Naive thymus-derived CD8-positive, alpha-beta T cell (primary cell): Measurements from ENCODE around the gene SPTLC2. TPM values are rescaled to one million over a fixed set of nuclear protein-coding genes. Genes with fewer than 3 reads are reported as not detected.
"Not testable (repeated sequence)": the region's sequence is repeated elsewhere in the genome, so short reads cannot be mapped to it uniquely, and the experiment has no call there.

Experiments used
- ATAC-seq, 2 donors: fragments of 150-1000 bp; cut with Tn5 transposase in 1 of 2; sonication (Bioruptor Pico), chemical (Tn5 transposase) in 1 of 2; 1 replicate in 1 of 2; 2 replicates in 1 of 2; pipeline ENCODE4 v1.10.0; 2021; ENCODE audit warnings: mild to moderate bottlenecking in 2 of 2, moderate library complexity in 2 of 2
- POLR2A ChIA-PET: fragments of 350-600 bp; sonication (Branson Sonifier 250); formaldehyde crosslinking; loops from one replicate; lab custom pipeline; 2021; ENCODE audit warnings: antibody characterized with exemption; lab: Charles Lee
- DNase-seq, 10 donors: peaks; one replicate each; pipeline versions ENCODE4 v3.0.0 to v3.0.0-alpha.2; 2020 to 2022
- H3K27ac Mint-ChIP-seq, 10 donors: one replicate each; pipeline ENCODE4 v1.8.0; 2020 to 2022; ENCODE audit warnings: mild to moderate bottlenecking in 10 of 10, mixed read lengths in 10 of 10, moderate library complexity in 4 of 10, inconsistent platforms in 1 of 10
- H3K27me3 Mint-ChIP-seq, 5 donors: one replicate each; pipeline ENCODE4 v1.8.0; 2021 to 2022; ENCODE audit warnings: mixed read lengths in 5 of 5
- H3K36me3 Mint-ChIP-seq, 3 donors: one replicate each; pipeline ENCODE4 v1.8.0; 2020 to 2022; ENCODE audit warnings: mixed read lengths in 3 of 3, mild to moderate bottlenecking in 2 of 3, inconsistent platforms in 1 of 3
- H3K4me1 Mint-ChIP-seq, 4 donors: one replicate each; pipeline ENCODE4 v1.8.0; 2021 to 2022; ENCODE audit warnings: mixed read lengths in 4 of 4
- H3K4me3 Mint-ChIP-seq, 10 donors: one replicate each; pipeline ENCODE4 v1.8.0; 2020 to 2022; ENCODE audit warnings: mild to moderate bottlenecking in 10 of 10, mixed read lengths in 10 of 10, moderate library complexity in 6 of 10, inconsistent platforms in 1 of 10
- H3K9me3 Mint-ChIP-seq, 9 donors: one replicate each; pipeline ENCODE4 v1.8.0; 2020 to 2022; ENCODE audit warnings: mixed read lengths in 9 of 9, mild to moderate bottlenecking in 3 of 9, inconsistent platforms in 1 of 9, moderate library complexity in 1 of 9
- polyA plus RNA-seq, 3 donors: library from polyadenylated mRNA; unstranded; fragments of 300-500 nt; fragmentation: Illumina TruSeq; gene quantifications; one replicate each; pipeline ENCODE4 v1.2.3, GENCODE V29; 2021
- total RNA-seq, 8 experiments: library from RNA in 2 of 8; stranded (reverse) in 2 of 8; gene quantifications; one replicate each; pipeline ENCODE4 v1.2.3 and lab custom pipeline; 2021 to 2026

SPTLC2 gene
- total and polyA plus RNA-seq, 5 experiments from 2014 or later = 10.0 to 26.0 (median 11.8) TPM

GRCh38 chr14:77556946-77557345 is 59.5 kb downstream of the SPTLC2 start:
- Mint-ChIP-seq H3K4me3 (no peak overlapping the region), H3K27me3 (no peaks in the 10 kb centered on the region), H3K27ac (peak overlapping the region in 2 of 10 donors; percentile 31 to 46), H3K36me3 (peaks cover 0 to 90% (median 15%) of the 10 kb centered on the region in 3 donors), H3K4me1 (peaks cover 0 to 16% (median 5%) of the 10 kb centered on the region in 4 donors), H3K9me3 (no peaks in the 10 kb centered on the region)
- no peak for DNase-seq
- no peak for ATAC-seq
- POLR2A ChIA-PET = no interaction called here

DNA sequence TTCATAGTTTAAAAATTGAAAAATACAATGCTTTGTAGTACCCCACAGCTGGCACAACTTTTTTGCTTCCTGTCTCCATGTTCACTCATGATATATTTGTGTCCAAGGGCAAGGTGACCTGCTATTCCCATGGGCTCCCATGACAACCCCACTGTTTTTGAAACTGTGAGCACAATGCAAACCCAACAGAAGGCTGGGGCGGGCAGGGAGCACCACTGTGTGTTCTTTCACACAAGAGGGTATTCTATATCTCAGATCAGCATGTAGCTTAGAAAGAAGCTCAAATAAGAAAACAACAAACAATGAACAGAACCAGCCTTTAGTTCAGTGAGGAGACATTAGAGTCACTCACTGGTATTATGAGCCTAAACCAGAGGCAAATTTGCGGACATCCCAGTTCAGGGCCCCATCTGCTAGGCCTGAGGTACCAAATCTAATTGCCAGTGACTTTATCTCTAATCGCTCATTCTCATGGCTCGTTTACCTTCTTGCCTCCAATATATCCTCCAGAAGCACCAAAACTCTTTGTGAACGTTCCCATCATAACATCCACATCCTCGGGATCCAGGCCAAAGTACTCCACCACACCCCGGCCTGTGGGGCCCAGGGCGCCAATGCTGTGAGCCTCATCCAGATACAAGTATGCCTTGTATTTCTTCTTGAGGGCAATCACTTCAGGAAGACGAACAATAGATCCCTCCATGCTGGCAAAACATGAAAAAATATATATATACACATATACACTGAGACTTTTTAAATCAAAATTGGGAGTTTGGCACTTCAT is 61.4 kb downstream of the SPTLC2 start:
- no peak for ATAC-seq

DNA sequence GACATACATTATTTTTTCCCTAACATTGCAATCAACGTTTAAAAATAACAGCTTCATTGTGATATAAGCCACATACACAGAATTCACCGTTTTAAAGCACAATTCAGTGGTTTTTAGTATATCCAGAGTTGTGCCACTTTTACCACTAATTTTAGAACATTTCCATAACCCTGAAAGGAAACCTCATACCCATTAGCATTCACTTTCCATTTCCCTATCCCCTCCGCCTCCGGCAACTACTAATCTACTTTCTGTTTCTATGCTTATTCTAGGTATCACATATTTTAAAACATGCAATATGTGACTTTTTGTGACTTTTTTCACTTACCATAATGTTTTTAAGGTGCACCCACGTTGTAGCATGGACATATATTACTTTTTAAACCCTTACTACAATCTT is 62.2 kb downstream of the SPTLC2 start:
- H3K36me3 Mint-ChIP-seq = peaks cover 0 to 90% (median 24%) of the 10 kb centered on the region in 3 donors
- DNase-seq = no peak
- ATAC-seq = no peak
- H3K9me3 Mint-ChIP-seq = no peaks in the 10 kb centered on the region
- peaks cover 0 to 16% (median 5%) of the 10 kb centered on the region in 4 donors for H3K4me1 Mint-ChIP-seq
- no peaks in the 10 kb centered on the region for H3K27me3 Mint-ChIP-seq
- POLR2A ChIA-PET = no interaction called here
- H3K27ac Mint-ChIP-seq = peak overlapping the region in 3 of 10 donors; percentile 26 to 51 (median 47)
- H3K4me3 Mint-ChIP-seq = peak overlapping the region in 1 of 10 donors; percentile 40

More for the DNA sequence above, 61.4 kb downstream of the SPTLC2 start:
- peaks cover 0 to 16% (median 5%) of the 10 kb centered on the region in 4 donors for H3K4me1 Mint-ChIP-seq
- no peak overlapping the region for H3K4me3 Mint-ChIP-seq
- peak overlapping the region in 3 of 10 donors; percentile 29 to 51 (median 40) for H3K27ac Mint-ChIP-seq
- peaks cover 0 to 90% (median 21%) of the 10 kb centered on the region in 3 donors for H3K36me3 Mint-ChIP-seq
- DNase-seq = no peak
- POLR2A ChIA-PET = no interaction called here
- no peaks in the 10 kb centered on the region for H3K27me3 Mint-ChIP-seq
- H3K9me3 Mint-ChIP-seq = no peaks in the 10 kb centered on the region

DNA sequence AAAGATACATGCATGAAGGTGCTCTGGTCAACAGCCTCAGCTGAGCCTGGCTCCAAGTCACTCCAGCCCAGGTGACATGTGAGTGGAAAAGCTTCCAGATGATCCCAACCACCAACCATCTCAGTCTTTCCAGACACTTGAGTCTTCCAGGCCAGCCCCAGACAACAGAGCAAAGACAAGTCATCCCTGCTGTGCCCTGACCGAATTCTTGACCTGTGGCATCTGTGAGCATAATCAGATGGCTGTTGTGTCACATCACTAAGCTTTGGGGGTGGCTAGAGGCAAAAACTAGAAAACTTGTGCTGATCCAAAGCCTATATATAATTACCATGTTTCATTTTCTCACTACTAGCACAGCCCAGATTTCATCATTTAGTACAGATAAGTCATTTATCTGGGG is 67.0 kb downstream of the SPTLC2 start:
- Mint-ChIP-seq H3K27me3 (no peaks in the 10 kb centered on the region), H3K27ac (no peak overlapping the region), H3K36me3 (peaks cover 0 to 90% (median 27%) of the 10 kb centered on the region in 3 donors), H3K9me3 (no peaks in the 10 kb centered on the region), H3K4me1 (peaks cover 0 to 9% (median 2%) of the 10 kb centered on the region in 4 donors), H3K4me3 (no peak overlapping the region)
- POLR2A ChIA-PET = no interaction called here
- ATAC-seq = no peak
- DNase-seq = no peak

GRCh38 chr14:77547512-77548180 is 68.8 kb downstream of the SPTLC2 start:
- Mint-ChIP-seq H3K27me3 (no peaks in the 10 kb centered on the region), H3K27ac (no peak overlapping the region), H3K4me3 (no peak overlapping the region), H3K4me1 (peaks cover 3 to 11% (median 6%) of the 10 kb centered on the region in 4 donors), H3K36me3 (peaks cover 0 to 88% (median 26%) of the 10 kb centered on the region in 3 donors), H3K9me3 (no peaks in the 10 kb centered on the region)
- ATAC-seq = no peak
- DNase-seq = no peak
- POLR2A ChIA-PET = interaction anchor here (0.7 kb wide), 1 partner anchor 1260 kb away, joined by 3 read pairs; no protein-coding TSS in a partner anchor

DNA sequence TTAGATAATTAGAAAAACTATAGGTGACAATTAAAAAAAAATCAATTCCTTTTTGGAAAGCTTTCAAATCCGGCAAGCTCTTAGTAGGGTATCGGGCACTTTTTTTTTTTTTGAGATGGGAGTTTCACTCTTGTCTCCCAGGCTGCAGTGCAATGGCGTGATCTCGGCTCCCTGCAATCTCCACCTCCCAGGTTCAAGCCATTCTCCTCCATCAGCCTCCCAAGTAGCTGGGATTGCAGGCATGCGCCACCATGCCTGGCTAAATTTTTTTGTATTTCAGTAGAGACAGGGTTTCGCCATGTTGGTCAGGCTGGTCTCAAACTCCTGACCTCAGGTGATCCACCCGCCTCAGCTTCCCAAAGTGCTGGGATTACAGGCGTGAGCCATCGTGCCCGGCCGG is 71.3 kb downstream of the SPTLC2 start:
- Mint-ChIP-seq H3K36me3 (peaks cover 0 to 76% (median 18%) of the 10 kb centered on the region in 3 donors), H3K4me1 (peaks cover 6 to 25% (median 12%) of the 10 kb centered on the region in 4 donors), H3K27ac (peak overlapping the region in 2 of 10 donors; percentile 6 to 13)
- H3K27me3 Mint-ChIP-seq, POLR2A ChIA-PET, H3K9me3 Mint-ChIP-seq, H3K4me3 Mint-ChIP-seq, ATAC-seq, DNase-seq: not testable (repeated sequence)

DNA sequence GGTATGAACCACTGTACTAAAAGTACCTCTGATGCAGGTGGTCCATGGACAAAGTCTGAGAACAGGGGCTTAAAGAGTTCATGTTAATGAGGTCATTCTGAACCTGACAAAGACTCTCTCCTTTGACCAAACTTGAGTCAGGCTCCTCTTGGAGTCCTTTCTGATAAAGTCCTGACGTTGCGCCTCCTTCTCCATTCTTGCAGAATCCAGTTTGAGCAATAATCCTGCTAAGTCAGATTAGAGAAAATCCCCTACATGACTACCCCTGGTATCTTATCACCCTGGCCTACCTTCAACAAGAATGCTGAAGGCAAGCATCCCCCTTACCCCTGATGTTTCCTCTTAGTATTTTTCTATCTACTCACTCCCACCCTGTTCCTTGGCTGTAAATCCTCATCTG is 71.9 kb downstream of the SPTLC2 start:
- POLR2A ChIA-PET = no interaction called here

GRCh38 chr14:77543637-77544334 is 72.7 kb downstream of the SPTLC2 start:
- ATAC-seq (no peak), DNase-seq (no peak)
- POLR2A ChIA-PET = no interaction called here
- peaks cover 6 to 25% (median 12%) of the 10 kb centered on the region in 4 donors for H3K4me1 Mint-ChIP-seq
- no peaks in the 10 kb centered on the region for H3K27me3 Mint-ChIP-seq
- peaks cover 0 to 62% (median 15%) of the 10 kb centered on the region in 3 donors for H3K36me3 Mint-ChIP-seq
- no peaks in the 10 kb centered on the region for H3K9me3 Mint-ChIP-seq
- peak overlapping the region in 1 of 10 donors; percentile 73 for H3K27ac Mint-ChIP-seq
- H3K4me3 Mint-ChIP-seq = no peak overlapping the region

More for the DNA sequence above, 71.9 kb downstream of the SPTLC2 start:
- H3K27me3 Mint-ChIP-seq = no peaks in the 10 kb centered on the region
- peaks cover 6 to 25% (median 12%) of the 10 kb centered on the region in 4 donors for H3K4me1 Mint-ChIP-seq
- H3K27ac Mint-ChIP-seq = no peak overlapping the region
- H3K9me3 Mint-ChIP-seq = no peaks in the 10 kb centered on the region
- no peak for ATAC-seq
- H3K4me3 Mint-ChIP-seq = no peak overlapping the region
- DNase-seq = no peak
- H3K36me3 Mint-ChIP-seq = peaks cover 0 to 70% (median 15%) of the 10 kb centered on the region in 3 donors

DNA sequence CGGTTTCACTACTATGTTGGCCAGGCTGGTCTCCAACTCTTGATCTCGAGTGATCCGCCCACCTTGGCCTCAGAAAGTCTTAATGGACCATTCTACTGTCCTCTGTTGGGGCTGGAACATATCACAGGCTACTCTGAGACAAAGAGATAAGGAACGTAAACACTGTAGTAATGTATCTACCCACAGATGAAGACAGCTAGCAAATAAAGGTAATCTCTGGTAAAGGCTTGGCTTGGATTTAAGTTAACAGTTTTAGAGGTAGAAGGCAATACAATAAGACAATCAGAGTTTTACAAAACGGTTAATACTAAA is 73.2 kb downstream of the SPTLC2 start:
- POLR2A ChIA-PET = no interaction called here
- H3K4me1 Mint-ChIP-seq = peaks cover 6 to 25% (median 12%) of the 10 kb centered on the region in 4 donors
- DNase-seq (no peak), ATAC-seq (no peak)
- H3K4me3 Mint-ChIP-seq = no peak overlapping the region
- H3K27ac Mint-ChIP-seq = peak overlapping the region in 3 of 10 donors; percentile 14 to 73 (median 22)
- H3K9me3 Mint-ChIP-seq = no peaks in the 10 kb centered on the region
- peaks cover 0 to 56% (median 12%) of the 10 kb centered on the region in 3 donors for H3K36me3 Mint-ChIP-seq
- H3K27me3 Mint-ChIP-seq = no peaks in the 10 kb centered on the region

DNA sequence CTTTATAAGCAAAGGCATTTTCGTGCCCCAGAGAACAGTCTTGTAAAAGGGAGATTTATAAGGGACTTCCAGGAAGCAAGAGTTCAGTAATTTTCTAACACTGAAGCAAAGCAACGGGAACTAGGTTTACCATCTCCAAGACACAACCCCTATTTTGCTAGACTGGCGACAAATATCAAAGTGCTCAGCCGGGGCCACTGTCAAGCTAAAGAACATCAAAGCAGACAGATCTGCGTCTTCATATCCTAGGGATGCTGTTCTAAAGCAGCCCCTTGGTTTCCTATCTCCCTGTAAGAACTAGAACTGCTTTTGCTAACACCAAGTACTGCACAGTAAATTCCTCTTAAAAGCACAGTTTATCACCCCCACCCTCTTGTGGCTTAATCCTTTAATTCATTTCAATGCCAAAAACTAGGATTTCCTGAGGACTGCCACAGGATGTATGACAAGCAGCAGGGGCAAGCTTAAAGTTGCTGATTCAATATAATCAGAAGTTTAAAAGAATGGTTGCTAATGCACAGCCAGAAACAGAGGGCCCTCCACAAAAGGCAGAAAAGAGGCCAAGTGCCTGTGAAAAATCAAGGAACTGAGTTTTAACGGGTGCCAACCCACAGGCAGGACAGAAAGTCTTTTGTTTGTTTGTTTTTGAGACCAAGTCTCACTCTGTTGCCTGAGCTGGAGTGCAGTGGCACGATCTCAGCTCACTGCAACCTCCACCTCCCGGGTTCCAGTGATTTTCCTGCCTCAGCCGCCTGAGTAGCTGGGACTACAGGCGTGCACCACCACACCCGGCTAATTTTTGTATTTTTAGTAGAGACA is 73.8 kb downstream of the SPTLC2 start:
- DNase-seq = no peak
- POLR2A ChIA-PET = no interaction called here
- Mint-ChIP-seq H3K4me1 (peaks cover 6 to 25% (median 13%) of the 10 kb centered on the region in 4 donors), H3K9me3 (no peaks in the 10 kb centered on the region), H3K4me3 (no peak overlapping the region), H3K36me3 (peaks cover 0 to 51% (median 12%) of the 10 kb centered on the region in 3 donors), H3K27ac (peak overlapping the region in 5 of 10 donors; percentile 3 to 87 (median 63)), H3K27me3 (no peaks in the 10 kb centered on the region)
- ATAC-seq = no peak

- peaks cover 6 to 25% (median 13%) of the 10 kb centered on the region in 4 donors for H3K4me1 Mint-ChIP-seq
- ATAC-seq (no peak), DNase-seq (no peak)
- H3K27ac Mint-ChIP-seq = peak overlapping the region in 4 of 10 donors; percentile 46 to 87 (median 74)
- POLR2A ChIA-PET = no interaction called here
- H3K27me3 Mint-ChIP-seq = no peaks in the 10 kb centered on the region
- H3K4me3 Mint-ChIP-seq = peak overlapping the region in 1 of 10 donors; percentile 52
- peaks cover 0 to 48% (median 16%) of the 10 kb centered on the region in 3 donors for H3K36me3 Mint-ChIP-seq
- no peaks in the 10 kb centered on the region for H3K9me3 Mint-ChIP-seq
Measured at GRCh38 chr14:77541905-77542304, 74.5 kb downstream of the SPTLC2 start.

- H3K9me3 Mint-ChIP-seq, POLR2A ChIA-PET, H3K27ac Mint-ChIP-seq, H3K4me1 Mint-ChIP-seq, ATAC-seq, DNase-seq, H3K27me3 Mint-ChIP-seq, H3K4me3 Mint-ChIP-seq: not testable (repeated sequence)
- peaks cover 0 to 50% (median 25%) of the 10 kb centered on the region in 3 donors for H3K36me3 Mint-ChIP-seq
Measured at GRCh38 chr14:77536951-77537350, 79.5 kb downstream of the SPTLC2 start.
